MM.1S (cell line): Measurements from ENCODE around the gene DDX55.

Source experiments
- DNase-seq: peaks from one replicate; pipeline ENCODE4 v3.0.0-alpha.2; 2015
- H2AFZ ChIP-seq: fragments of 300-600 bp; sonication (generic); 2 replicates; pipeline ENCODE4 v1.6.0; 2016; ENCODE audit warnings: antibody characterized with exemption, low read length
- H3F3A ChIP-seq: fragments of 300-600 bp; sonication (generic); 2 replicates; pipeline ENCODE4 v1.6.1; 2016; ENCODE audit warnings: mild to moderate bottlenecking, antibody characterized with exemption, low read length, moderate library complexity, mixed read lengths; ENCODE audit not compliant: insufficient read depth
- H3K27ac ChIP-seq: fragments of 300-600 bp; sonication (generic); 2 replicates; pipeline ENCODE4 v1.5.1; 2016; ENCODE audit warnings: mild to moderate bottlenecking, low read length
- H3K27me3 ChIP-seq: fragments of 300-600 bp; sonication (generic); replicated peaks from 2 replicates; pipeline ENCODE4 v1.6.0; 2016; ENCODE audit warnings: low read length; ENCODE audit not compliant: insufficient read depth
- H3K36me3 ChIP-seq: fragments of 300-600 bp; sonication (generic); replicated peaks from 2 replicates; pipeline ENCODE4 v1.6.1; 2016; ENCODE audit warnings: mild to moderate bottlenecking, low read length, mixed read lengths; ENCODE audit not compliant: insufficient read depth
- H3K4me1 ChIP-seq: fragments of 300-600 bp; sonication (generic); 2 replicates; pipeline ENCODE4 v1.6.1; 2016; ENCODE audit warnings: low read length, mixed read lengths
- H3K4me2 ChIP-seq: fragments of 300-600 bp; sonication (generic); 2 replicates; pipeline ENCODE4 v1.6.0; 2016; ENCODE audit warnings: low read depth, low read length
- H3K4me3 ChIP-seq: fragments of 300-600 bp; sonication (generic); 2 replicates; pipeline ENCODE4 v1.5.1; 2016; ENCODE audit warnings: low read length, mixed read lengths
- H3K79me2 ChIP-seq: fragments of 300-600 bp; sonication (generic); 2 replicates; pipeline ENCODE4 v1.6.1; 2016; ENCODE audit warnings: mixed run types, low read length, mixed read lengths
- H3K9ac ChIP-seq: fragments of 300-600 bp; sonication (generic); 2 replicates; pipeline ENCODE4 v1.6.1; 2016; ENCODE audit warnings: low read length, mixed read lengths
- H3K9me2 ChIP-seq: fragments of 300-600 bp; sonication (generic); replicated peaks from 2 replicates; pipeline ENCODE4 v1.6.1; 2016; ENCODE audit warnings: mild to moderate bottlenecking, low read length, mixed read lengths; ENCODE audit not compliant: insufficient read depth
- H3K9me3 ChIP-seq: fragments of 300-600 bp; sonication (generic); replicated peaks from 2 replicates; pipeline ENCODE4 v1.6.1; 2016; ENCODE audit warnings: mild to moderate bottlenecking, low read length, mixed read lengths; ENCODE audit not compliant: insufficient read depth
- H4K20me1 ChIP-seq: fragments of 300-600 bp; sonication (generic); 2 replicates; pipeline ENCODE4 v1.6.1; 2016; ENCODE audit warnings: mild to moderate bottlenecking, low read length, moderate library complexity, mixed read lengths; ENCODE audit not compliant: insufficient read depth
- EZH2 ChIP-seq: fragments of 300-600 bp; sonication (generic); optimal IDR thresholded peaks from 2 replicates; pipeline ENCODE3; 2017; ENCODE audit warnings: low read depth, mild to moderate bottlenecking, antibody characterized with exemption, low read length, mixed read lengths
- EZH2phosphoT487 ChIP-seq: fragments of 300-600 bp; sonication (generic); IDR thresholded peaks from 2 replicates; pipeline ENCODE4 v1.6.1; 2018; ENCODE audit warnings: antibody characterized with exemption, low read length
- TF ChIP-seq, protein P1 (sequence below): fragments of 300-600 bp; sonication (generic); IDR thresholded peaks from 2 replicates; pipeline ENCODE4 v1.5.1; 2016; ENCODE audit warnings: antibody characterized with exemption, low read length, mixed read lengths

The DDX55 gene

DNA sequence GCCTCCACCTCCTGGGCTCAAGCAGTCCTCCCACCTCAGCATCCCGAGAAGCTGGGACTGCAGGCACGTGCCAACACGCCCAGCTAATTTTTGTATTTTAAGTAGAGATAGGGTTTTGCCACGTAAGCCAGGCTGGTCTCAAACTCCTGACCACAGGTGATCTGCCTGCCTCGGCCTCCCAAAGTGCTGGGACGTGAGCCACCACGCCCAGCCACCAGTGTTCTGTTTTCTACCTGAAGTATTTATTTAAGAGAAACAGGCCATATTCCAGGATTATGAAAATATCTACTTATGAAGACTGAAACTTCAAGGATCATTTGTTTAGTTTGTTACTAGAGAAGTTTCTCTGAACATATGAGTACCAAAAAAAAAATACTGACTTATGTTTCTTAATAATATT, 42.0 kb downstream of the DDX55 start:
- Histone ChIP-seq H3K79me2 (no peaks in the 10 kb centered on the region), H2AFZ (no peak overlapping the region), H3K9ac (no peak overlapping the region), H3F3A (no peaks in the 10 kb centered on the region), H3K9me3 (no peaks in the 10 kb centered on the region), H3K9me2 (no peaks in the 10 kb centered on the region), H4K20me1 (no peaks in the 10 kb centered on the region), H3K36me3 (no peaks in the 10 kb centered on the region), H3K4me2 (no peak overlapping the region), H3K4me3 (no peak overlapping the region), H3K4me1 (no peaks in the 10 kb centered on the region), H3K27me3 (no peaks in the 10 kb centered on the region), H3K27ac (no peak overlapping the region)
- DNase-seq, result no peak
- TF ChIP-seq EZH2 (no peak), EZH2phosphoT487 (no peak)
- TF ChIP-seq, protein P1, sequence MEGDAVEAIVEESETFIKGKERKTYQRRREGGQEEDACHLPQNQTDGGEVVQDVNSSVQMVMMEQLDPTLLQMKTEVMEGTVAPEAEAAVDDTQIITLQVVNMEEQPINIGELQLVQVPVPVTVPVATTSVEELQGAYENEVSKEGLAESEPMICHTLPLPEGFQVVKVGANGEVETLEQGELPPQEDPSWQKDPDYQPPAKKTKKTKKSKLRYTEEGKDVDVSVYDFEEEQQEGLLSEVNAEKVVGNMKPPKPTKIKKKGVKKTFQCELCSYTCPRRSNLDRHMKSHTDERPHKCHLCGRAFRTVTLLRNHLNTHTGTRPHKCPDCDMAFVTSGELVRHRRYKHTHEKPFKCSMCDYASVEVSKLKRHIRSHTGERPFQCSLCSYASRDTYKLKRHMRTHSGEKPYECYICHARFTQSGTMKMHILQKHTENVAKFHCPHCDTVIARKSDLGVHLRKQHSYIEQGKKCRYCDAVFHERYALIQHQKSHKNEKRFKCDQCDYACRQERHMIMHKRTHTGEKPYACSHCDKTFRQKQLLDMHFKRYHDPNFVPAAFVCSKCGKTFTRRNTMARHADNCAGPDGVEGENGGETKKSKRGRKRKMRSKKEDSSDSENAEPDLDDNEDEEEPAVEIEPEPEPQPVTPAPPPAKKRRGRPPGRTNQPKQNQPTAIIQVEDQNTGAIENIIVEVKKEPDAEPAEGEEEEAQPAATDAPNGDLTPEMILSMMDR, result no peak

DNA sequence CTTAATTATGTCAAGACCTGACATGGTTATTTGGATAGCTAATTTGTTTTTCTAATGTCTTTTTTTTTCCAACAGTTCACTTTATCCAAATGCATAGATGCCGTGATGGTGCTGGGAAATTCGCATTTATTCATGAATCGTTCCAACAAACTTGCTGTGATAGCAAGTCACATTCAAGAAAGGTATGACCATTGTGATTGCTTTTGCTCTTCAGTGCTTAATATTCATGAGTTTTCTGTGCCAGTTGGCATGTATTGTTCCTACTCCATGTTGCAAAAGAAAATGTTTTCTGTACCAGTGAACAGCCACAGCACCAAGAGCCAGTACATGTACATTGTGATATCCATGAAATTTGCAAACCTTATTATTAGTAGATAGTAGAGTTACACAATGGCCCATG, 43.5 kb downstream of the DDX55 start:
- Histone ChIP-seq H3F3A (no peaks in the 10 kb centered on the region), H3K4me3 (no peak overlapping the region), H3K9me2 (no peaks in the 10 kb centered on the region), H3K36me3 (no peaks in the 10 kb centered on the region), H3K9me3 (no peaks in the 10 kb centered on the region), H3K4me2 (no peak overlapping the region), H3K4me1 (no peaks in the 10 kb centered on the region), H3K27ac (no peak overlapping the region), H3K27me3 (no peaks in the 10 kb centered on the region), H3K79me2 (no peaks in the 10 kb centered on the region), H2AFZ (no peak overlapping the region), H3K9ac (no peak overlapping the region), H4K20me1 (no peaks in the 10 kb centered on the region)
- TF ChIP-seq EZH2phosphoT487, result no peak
- TF ChIP-seq, protein P1, result no peak
- TF ChIP-seq EZH2, result no peak
- DNase-seq, result no peak

DNA sequence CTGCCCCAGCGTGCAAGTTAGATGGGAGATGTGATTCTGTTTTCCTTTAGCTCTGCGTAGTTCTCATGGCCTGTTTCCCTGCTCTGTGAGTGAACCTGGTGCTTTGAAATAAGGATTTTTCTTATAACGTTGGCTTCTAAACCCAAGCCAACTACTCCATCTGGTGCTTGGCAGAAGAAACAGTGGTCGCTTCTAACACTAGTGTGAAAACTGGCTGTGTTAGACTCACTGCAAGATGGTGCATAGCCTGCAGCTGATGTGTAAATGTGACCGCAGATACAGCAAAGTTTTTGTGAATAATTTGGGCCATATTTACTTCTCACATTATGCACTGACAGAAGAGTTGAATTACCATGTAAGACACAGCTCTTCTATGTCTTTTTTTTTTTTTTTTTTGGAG, 44.0 kb downstream of the DDX55 start:
- no peaks in the 10 kb centered on the region for H4K20me1 ChIP-seq
- H3K9me2 ChIP-seq, result no peaks in the 10 kb centered on the region
- TF ChIP-seq, protein P1, result no peak
- TF ChIP-seq EZH2, result no peak
- no peak for TF ChIP-seq EZH2phosphoT487
- H3K27me3 ChIP-seq, result no peaks in the 10 kb centered on the region
- no peak overlapping the region for H3K4me2 ChIP-seq
- H2AFZ ChIP-seq, result no peak overlapping the region
- no peaks in the 10 kb centered on the region for H3K9me3 ChIP-seq
- no peak for DNase-seq
- no peaks in the 10 kb centered on the region for H3K4me1 ChIP-seq
- no peak overlapping the region for H3K4me3 ChIP-seq
- H3K27ac ChIP-seq, result no peak overlapping the region
- H3K36me3 ChIP-seq, result no peaks in the 10 kb centered on the region
- H3F3A ChIP-seq, result no peaks in the 10 kb centered on the region
- no peaks in the 10 kb centered on the region for H3K79me2 ChIP-seq
- no peak overlapping the region for H3K9ac ChIP-seq

DNA sequence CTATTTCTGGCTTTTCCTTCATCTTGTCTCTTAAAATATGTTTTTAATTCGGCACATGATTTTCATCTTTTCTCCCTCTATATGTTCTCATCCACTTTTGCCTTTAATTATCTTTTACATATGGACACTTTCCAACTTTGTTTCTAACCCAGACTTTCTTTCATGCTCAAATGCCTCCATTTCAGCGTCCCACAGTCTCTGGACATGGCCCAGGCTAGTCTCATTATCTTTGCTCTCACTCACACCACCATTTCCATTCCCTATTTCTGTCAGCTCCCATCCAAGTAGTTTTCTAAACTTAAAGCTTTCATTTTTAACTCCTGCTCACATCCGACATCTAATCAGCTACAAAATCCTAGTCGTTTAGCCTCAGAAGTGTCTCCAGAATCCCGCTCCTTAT, 46.5 kb downstream of the DDX55 start:
- no peaks in the 10 kb centered on the region for H3K9me3 ChIP-seq
- no peaks in the 10 kb centered on the region for H3K27me3 ChIP-seq
- H3K4me2 ChIP-seq, result no peak overlapping the region
- no peaks in the 10 kb centered on the region for H3K4me1 ChIP-seq
- H4K20me1 ChIP-seq, result no peaks in the 10 kb centered on the region
- TF ChIP-seq EZH2 (no peak), EZH2phosphoT487 (no peak)
- TF ChIP-seq, protein P1, result no peak
- H3F3A ChIP-seq, result no peaks in the 10 kb centered on the region
- H3K9ac ChIP-seq, result no peak overlapping the region
- DNase-seq, result no peak
- no peaks in the 10 kb centered on the region for H3K36me3 ChIP-seq
- no peak overlapping the region for H3K4me3 ChIP-seq
- no peaks in the 10 kb centered on the region for H3K79me2 ChIP-seq
- H3K9me2 ChIP-seq, result no peaks in the 10 kb centered on the region
- H3K27ac ChIP-seq, result no peak overlapping the region
- no peak overlapping the region for H2AFZ ChIP-seq
